Measurements from ENCODE around the gene EGFLAM.
A peak's percentile ranks its signal among the peaks of the same experiment; 100 is the strongest.
"Not testable (repeated sequence)": the region's sequence is repeated elsewhere in the genome, so short reads cannot be mapped to it uniquely, and the experiment has no call there.

Gene EGFLAM

DNA sequence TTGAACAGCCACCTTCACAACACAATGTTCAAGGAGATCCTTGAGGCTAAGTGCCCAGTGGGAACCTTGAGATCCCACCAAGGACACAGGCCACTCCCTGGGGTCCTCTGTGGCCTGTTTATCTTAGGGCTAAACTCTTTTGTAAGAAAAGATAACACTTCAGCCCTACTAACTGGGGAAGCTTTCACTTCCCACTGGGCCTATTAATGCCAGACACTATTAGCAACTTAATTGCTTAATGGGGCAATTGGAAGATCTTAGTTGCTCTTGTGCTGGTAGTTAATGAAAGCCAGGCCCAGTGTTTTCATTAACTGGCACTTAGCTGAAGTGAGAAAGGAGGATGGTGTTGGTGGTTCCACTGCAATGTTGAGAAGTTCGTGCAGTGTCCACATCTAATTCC, 117.1 kb downstream of the EGFLAM start:
- no peak for DNase-seq (ENCODE audit: low read depth in 3 of 3)

DNA sequence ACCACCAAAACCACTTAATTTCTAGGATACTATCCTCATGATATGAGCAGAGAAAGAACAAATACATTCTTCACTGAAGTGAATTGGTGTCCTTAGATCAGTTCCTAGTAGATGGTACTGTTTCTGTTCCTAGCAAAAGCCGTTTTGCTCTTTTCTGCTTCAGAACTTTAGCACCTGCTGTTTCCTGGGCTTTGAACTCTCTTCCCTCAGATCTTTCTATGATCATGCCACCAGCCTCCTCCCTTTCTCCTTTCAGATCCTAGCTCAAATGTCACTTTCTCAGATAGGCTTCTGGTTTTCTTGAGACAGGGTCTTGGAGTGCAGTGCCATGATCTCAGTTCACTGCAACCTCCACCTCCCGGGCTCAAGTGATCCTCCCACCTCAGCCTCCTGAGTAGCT, 118.0 kb downstream of the EGFLAM start:
- DNase-seq (ENCODE audit: low read depth in 3 of 3) = no peak

DNA sequence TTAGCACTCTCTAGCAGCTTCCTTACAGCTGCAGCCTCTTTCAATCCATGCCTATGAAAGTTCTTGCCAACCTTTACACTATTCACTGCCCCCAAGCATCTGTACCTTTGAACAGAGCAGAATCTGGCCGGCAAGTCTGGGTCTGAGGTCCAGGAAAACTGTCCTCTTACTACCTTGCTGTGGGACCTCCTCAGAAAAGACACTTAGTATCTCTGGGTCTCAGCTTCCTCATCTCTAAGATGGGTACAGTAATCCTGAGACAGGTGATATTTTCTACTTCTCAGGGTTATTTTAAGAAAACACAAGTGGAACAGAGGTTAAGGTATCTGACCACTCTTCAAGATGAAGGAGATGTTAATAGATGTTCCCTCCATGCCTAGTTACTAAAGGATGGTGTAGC, 120.2 kb downstream of the EGFLAM start:
- no peak for DNase-seq (ENCODE audit: low read depth in 3 of 3)

DNA sequence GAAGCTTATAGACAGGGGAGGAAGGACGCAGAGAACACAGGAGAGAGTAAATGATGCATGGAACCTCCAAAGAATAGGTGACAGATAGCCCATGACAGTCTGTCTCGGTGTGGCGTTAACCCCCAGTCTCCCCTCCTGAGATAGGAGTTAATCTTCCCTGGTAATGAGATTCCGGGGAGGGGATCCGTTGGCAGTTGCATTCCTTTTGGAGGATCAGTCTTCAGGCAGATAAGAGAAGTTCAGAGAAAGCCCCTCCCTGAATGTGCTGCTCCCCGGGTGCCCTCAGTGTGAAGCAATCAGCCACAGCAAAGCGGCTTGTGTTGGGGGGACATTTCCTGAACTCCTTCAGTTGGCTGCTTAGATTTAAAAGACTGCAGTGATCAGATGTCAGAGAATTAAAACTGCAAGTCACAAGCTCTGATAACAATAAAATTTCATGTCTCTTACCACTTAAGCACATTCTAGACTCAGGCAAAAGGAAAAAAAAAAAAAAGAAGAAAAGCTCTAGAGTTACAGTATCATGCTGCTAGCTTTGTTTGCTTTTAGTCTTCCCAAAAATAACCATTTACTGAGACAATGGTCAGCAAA, 121.1 kb downstream of the EGFLAM start:
- DNase-seq (ENCODE audit: low read depth in 3 of 3) = no peak

DNA sequence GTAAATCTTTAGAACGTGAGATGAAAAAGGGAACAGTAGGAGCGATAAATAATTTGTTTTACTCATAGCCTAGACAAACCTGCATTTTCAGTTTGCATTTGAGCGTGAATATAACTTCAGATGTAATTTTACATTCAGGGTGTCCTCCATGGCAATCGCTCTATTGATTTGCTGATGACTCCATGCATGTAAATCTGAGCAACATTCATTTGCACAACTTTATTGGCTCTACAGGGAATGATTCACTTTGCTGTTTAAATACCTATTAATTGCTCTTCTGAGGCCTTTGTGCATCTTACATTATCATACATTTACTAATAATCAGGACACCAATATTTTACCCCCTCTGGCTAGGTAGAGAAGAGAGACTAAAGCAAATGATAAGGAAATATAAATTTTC, 122.2 kb downstream of the EGFLAM start:
- no peak for DNase-seq (ENCODE audit: low read depth in 3 of 3)

DNA sequence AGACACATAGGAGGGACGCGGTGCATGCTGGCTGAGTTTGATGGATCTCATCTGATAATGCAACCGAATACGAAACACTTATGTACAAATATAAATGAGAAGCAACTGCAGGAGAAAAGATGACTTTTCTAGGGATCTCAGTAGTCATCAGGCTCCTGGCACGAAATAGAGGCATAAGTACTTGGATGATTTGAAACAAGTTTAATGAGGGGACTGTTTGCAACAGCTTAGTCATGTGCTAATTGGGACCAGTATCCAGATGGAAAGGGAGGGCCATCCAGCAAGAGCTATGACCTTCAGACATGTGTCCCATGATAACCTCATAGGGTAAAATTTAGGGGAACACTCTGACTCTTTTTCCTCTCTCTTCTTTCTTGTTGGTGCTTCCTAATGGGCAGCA, 123.0 kb downstream of the EGFLAM start:
- no peak for DNase-seq (ENCODE audit: low read depth in 3 of 3)

DNA sequence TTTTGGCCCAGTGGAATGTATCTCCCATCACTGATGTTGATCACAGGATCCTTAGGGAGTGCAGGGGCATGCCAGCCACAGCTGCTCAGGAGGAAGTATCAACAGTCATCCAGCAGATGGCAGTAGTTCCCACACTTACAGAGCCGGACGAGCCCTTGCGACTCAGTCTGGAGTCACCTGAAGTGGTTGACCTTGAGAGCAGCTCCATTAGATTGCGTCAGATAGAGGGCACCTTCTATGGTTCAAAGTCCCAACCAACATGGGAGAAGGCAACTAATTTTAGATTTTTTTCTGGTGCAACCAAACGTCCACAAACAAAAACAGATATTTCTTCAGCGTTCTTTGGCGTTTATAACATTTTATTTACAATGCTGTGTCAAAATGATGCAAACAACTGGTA, 124.5 kb downstream of the EGFLAM start:
- peak in 2 of 3 experiments; percentile 1 to 3 for DNase-seq (ENCODE audit: low read depth in 3 of 3)

DNA sequence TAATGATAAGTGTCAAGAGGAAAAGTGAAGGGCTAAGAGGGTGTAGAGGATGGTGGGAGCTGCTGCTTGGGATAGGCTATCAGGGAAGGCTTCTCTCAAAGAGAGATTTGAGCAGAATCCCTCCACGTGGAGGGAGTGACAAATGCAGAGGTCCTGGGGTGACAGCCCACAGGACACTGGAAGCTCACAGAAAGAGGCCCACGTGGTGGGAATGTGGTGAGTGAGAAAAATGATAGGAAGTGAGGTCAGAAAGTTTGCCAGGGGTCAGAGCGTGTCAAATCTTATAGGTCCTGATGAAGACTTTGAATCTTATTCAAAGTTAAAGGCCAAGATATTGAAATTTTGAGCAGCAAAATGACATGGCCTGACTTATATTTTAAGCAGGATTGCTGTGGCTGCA, 125.3 kb downstream of the EGFLAM start:
- no peak for DNase-seq (ENCODE audit: low read depth in 3 of 3)

DNA sequence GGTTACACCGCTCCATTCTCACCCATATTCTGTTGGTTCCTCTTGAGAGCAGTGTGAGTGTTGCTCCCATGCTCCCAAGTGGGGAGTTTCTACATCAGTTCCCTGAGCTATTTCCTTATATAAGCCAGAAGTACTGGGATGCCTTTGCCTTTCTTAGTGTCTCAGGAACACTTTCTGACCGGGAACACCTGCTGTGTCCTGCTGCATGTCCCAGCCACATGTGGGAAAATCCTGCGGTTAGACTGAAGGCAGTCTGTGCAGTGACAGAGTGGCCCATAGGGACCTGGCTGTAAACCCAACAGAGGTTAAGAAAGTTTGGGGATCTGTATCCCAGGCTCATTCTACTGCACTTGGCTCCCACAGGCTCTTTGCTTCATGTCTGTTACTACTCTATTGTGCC, 126.0 kb downstream of the EGFLAM start:
- DNase-seq (ENCODE audit: low read depth in 3 of 3) = no peak

DNA sequence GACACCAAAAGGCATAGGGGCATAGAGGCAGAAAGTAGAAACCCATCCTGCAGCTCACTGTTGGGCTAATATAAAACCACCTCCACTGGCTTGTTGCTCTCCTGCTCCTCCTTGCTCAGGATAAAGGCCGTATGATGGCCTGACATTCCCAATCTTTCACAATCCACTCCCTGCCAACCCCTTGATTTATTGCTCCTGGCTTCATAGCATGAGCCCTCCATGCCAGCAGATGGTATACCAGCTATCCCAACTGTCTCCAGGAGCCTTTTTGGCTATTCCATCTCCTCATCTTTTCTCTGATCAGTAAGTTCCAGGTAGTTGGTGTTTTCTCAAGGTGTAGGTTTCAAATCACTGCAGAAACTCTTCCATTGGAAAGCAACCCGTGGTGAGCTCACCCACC, 128.8 kb downstream of the EGFLAM start:
- DNase-seq (ENCODE audit: low read depth in 3 of 3) = no peak

DNA sequence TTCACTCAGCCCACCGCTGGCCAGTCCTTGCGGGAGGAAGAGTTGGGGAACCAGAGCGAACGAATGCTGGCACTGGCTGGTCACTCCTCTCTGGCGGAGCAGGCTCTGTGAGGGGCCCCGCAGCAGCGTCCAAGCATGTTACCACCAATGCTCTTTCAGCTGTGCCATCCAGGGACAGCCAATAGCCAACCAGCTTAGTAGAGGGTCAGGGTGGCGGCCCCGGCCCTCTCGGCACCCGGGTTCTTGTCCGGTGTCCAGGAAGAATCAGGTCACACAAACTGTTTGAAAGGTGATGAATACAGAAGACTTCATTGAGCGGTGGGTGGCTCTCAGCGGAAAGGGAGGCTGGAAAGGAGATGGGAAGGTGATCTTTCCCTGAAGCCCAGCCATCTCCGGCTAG, 135.3 kb downstream of the EGFLAM start:
- DNase-seq (ENCODE audit: low read depth in 3 of 3) = no peak

DNA sequence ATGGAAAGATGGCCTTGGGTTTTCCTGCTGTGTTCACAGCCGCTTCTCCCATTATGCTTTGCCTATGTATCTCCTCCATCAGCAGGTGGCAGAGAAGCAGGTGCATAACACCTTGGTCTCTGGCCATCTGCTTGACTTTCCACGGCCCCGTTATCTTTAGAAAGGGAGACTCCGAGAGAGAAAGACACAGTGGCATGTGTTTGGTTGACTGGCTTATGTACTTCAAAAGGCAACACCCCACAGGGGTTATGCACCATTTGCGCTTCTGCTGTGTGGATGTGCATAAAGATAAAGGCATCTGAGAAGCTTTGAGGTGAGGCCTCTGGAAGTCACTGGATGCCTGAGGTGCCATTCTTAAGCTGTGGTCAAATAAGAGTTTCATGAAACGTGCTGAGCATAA, 138.4 kb downstream of the EGFLAM start:
- no peak for DNase-seq (ENCODE audit: low read depth in 3 of 3)

DNA sequence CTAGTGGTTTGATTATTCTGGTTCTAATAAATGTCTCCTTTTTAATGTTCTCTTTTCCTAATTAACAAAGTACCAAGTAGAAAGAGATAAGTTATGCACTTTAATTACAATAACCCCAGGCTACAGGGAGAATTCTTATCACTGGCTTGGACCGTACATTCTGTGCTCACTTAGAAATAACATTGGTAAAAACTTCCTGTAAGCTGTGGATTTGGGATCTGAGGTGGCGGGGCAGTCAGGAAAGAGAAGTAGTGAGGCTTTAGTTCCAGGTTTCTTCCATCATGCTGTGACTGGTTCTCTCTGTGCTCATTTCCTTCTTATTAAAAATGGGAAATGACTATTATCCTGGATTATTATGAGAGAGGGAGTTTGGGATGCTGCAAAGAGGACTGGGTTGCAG, 142.0 kb downstream of the EGFLAM start:
- DNase-seq (ENCODE audit: low read depth in 3 of 3) = no peak

DNA sequence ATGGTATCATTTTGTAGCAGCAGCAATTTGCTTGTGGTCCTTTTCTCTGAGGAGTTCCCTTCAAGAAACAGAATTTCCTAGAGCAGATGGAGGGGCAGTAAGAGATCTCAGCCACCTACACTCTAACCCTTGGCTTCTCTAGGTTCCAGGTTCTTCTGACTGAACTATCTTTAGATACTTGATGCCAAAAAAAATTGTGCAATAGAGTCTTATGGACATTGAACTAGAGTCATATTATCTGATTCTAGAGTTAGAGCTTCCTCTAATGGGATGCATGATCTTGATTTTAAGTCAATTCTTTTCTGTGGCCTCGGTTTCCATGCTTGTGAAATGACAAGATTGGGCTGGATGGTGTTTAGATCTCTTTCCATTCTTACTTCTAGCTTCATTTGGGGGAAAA, 142.8 kb downstream of the EGFLAM start:
- no peak for DNase-seq (ENCODE audit: low read depth in 3 of 3)

DNA sequence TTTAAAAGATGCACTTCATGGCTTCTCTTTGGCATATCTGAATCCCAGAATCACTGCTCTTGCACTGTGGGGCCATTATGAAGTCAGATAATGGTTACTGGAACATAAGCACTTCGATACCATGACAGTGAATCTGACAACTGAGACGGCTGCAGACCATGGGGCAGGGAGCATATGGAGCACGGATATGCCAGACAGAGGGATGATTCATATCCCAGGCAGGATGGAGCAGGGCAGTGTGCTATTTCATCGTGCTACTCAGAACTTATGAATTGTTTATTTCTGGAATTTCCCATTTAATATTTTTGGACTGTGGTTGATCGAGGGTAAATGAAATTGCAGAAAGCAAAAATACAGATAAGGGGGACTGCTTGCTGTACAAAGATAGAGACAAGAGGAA, 145.0 kb downstream of the EGFLAM start:
- DNase-seq (ENCODE audit: low read depth in 3 of 3) = no peak

DNA sequence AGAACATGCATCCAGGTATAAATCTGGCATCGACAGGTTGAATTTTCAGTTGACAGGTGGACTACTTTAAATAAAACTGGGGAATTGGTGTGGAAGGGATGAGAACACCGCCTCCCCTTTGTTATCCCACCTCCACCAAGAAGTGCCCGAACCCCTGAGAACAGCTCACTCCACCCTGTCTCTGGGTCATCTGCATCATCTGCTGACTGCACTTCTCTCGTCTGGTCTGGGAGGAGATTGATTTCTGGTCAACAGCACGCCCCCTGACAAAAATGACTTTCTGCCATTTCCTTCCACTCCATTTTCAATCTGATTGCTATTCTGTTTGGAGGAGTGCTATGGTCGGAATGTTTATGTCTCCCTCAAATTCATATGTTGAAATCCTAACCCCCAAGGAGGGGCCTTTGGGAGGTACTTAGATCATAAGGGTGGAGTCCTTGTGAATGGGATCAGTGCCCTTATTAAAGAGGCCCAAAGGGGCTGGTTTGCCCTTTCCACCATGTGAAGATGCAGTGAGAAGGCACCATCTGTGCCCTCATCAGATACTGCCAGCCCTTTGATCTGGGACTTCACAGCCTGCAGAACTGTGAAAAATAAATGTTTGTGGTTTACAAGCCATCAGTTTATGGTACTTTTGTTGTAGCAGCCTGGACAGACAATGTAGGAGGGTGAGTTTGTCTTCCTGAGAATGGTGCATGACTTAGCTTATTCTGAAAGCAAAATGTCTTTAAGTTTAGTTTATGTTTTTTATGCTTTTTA, 145.7 kb downstream of the EGFLAM start:
- DNase-seq (ENCODE audit: low read depth in 3 of 3) = no peak

DNA sequence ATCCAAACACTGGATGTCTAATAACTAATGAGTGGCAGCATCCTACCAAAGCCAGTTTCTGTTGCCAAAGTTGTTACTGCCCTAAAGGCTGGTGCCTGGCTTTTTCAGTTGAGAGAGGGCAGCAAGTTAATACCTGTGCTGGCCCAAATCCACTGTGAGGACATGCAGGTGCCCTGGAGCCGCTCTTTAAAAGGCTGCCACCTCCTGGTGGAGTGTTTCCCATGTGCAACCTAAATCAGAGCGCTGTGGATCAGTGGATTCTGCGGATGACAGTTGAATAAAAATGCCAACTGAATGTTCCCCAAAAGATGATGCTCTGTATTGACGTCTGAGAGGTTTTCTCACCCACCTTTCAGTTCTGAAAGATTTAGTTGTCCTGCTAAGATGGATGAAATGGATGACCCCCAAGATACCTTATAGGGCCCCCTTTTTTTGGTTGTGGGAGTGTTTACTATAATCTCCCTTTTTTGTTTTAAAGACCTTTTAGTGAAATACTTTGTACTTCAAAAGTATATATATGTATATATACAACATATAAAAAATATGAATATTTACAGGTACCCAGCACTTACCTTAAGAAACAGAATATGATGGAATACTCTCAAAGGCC, 146.4 kb downstream of the EGFLAM start:
- no peak for DNase-seq (ENCODE audit: low read depth in 3 of 3)

DNA sequence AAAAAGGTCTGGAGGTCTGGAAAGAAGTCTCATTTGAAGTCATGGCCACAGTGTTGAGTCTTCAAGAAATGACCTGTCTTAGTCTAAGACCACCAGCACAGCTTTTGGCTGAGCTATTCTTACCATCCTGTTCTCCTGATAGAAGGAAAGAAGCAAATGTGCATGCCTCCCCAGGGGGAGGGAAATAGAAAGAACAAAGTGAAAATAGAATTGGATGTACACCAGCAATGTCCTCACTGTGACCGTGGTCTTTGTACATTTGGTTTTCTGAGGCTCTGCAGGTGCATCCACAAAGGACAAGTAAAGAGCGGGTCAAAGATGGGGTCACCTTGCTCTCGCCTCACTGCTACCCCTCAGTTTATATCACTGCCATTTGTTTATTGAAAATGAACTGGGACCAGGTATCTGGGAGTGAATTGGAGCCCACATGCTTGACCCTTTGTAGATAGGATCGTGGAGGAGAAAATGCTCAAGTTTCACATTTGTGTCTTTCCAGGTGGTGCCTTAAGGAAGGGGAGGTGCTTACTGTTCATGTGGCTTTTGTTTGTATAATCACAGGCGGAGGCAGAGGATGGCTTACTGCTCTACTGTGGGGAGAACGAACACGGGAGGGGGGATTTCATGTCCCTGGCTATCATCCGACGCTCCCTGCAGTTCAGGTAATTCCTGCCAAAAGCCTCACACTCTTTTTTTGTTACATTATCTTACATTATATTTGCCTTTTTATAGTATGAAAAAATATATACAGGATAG, 150.3 kb downstream of the EGFLAM start:
- DNase-seq (ENCODE audit: low read depth in 3 of 3) = no peak

DNA sequence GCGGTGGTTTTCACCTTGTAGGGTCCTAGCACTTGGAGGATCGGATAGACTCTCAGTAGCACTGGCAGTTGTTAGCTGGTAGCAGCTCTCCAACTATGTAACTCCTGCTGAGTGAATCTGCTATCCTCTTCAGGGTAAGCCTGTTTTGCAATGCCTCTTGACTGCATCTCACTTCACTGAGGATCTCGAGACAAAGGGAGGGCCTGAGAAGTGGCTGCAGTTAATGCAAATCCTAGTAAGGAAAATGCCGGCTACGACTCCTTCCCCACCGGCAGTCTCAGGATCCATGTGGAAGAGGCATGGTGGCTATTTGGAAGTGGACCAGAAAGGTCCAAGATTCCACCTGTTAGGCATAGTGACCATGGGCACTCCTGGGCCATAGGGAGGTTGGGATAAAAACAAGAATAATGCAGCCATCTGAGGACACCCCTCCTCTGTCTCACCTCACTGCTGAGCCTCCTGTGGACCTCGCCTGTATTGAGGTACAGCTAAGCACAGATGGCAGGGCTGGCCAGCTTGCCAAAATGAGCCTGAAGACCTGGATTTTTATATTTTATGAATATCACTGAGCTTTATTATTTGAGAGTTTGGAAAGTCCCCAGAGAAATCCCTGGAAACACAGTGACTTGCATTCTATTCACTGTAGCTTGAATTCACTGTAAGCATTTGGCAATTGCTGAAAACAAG, 152.1 kb downstream of the EGFLAM start:
- no peak for DNase-seq (ENCODE audit: low read depth in 3 of 3)

DNA sequence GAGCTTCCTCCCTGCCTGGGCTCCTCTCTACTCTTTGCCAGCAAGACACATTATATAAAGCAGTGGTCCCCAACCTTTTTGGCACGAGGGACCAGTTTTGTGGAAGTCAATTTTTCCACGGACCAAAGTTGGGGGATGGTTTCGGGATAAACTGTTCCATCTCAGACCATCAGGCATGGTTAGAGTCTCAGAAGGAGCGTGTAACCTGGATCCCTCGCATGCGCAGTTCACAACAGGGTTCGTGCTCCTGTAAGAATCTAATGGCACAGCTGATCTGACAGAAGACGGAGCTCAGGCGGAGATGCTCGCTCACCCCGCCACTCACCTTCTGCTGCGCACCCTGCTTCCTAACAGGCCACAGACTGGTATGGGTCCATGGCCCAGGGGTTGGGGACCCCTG, 155.3 kb downstream of the EGFLAM start:
- no peak for DNase-seq (ENCODE audit: low read depth in 3 of 3)

DNA sequence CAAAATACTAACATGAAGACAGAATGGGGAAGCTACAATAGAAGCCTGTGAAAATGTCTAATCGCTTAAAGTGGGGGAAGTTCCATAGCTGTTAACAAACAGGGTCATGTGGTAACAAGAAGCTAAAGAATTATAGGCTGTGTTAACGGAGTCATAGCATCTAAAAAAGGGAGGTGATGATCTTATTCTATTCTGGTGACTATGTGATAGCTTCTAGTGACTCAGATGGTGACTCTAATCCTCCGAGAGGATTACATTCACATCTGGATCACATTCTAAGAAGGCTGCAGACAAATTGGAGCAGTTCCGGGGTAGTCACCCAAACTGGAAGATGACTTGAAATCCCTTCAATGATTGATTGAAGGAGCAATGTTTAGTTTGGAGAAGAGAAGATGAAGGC, 156.0 kb downstream of the EGFLAM start:
- DNase-seq (ENCODE audit: low read depth in 3 of 3) = no peak

DNA sequence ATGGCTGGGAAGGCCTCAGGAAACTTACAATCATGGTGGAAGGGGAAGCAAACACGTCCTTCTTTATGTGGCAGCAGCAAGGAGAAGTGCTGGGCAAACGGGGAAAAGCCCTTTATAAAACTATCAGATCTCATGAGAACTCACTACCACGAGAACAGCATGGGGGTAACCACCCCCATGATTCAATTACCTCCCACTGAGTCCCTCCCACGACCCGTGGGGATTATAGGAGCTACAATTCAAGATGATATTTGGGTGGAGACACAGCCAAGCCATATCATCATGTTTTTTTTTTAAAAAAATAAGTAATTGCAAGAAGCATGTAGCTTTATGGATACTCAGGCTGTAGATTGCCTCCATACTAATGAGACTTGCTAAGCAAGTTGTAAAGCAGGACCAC, 157.4 kb downstream of the EGFLAM start:
- DNase-seq (ENCODE audit: low read depth in 3 of 3) = not testable (repeated sequence)
